H1 (cell line): Measurements from ENCODE around the gene ACHE. TPM values are rescaled to one million over a fixed set of nuclear protein-coding genes. Genes with fewer than 3 reads are reported as not detected.
"Not testable (repeated sequence)": the region's sequence is repeated elsewhere in the genome, so short reads cannot be mapped to it uniquely, and the experiment has no call there.

Experiments
- CTCF ChIA-PET: fragments of 300-600 bp; sonication (Branson Sonifier 250); formaldehyde crosslinking; loops from one replicate; lab custom pipeline; 2021; ENCODE audit not compliant: partially characterized antibody; lab: Charles Lee
- POLR2A ChIA-PET: fragments of 300-600 bp; sonication (Branson Sonifier 250); formaldehyde crosslinking; loops from one replicate; lab custom pipeline; 2021; ENCODE audit warnings: inconsistent platforms; ENCODE audit not compliant: partially characterized antibody; lab: Charles Lee
- DNase-seq, 2 experiments: peaks; one replicate each; pipeline versions ENCODE4 v3.0.0 to v3.0.0-alpha.2; 2010 to 2022; ENCODE audit warnings: low spot score in 2 of 2, low read depth in 1 of 2, mixed read lengths in 1 of 2
- FAIRE-seq: peaks from 2 replicates; lab custom pipeline; 2011; peaks lifted over from hg19 to GRCh38; lab: Jason Lieb, UNC
- H2AFZ ChIP-seq: 2 replicates; pipeline ENCODE4 v1.8.1; 2012; ENCODE audit warnings: low read length, inconsistent platforms
- H2AK5ac ChIP-seq: 2 replicates; pipeline ENCODE4 v1.6.1; 2013; ENCODE audit warnings: low read depth, low read length
- H2BK120ac ChIP-seq: replicated peaks from 2 replicates; pipeline ENCODE3; 2013; ENCODE audit warnings: low read depth, low read length, inconsistent platforms
- H2BK12ac ChIP-seq: 2 replicates; pipeline ENCODE4 v1.6.1; 2013; ENCODE audit warnings: low read depth, low read length
- H2BK15ac ChIP-seq: 2 replicates; pipeline ENCODE4 v1.6.1; 2013; ENCODE audit warnings: low read length
- H2BK20ac ChIP-seq: 2 replicates; pipeline ENCODE4 v1.6.1; 2013; ENCODE audit warnings: low read length
- H2BK5ac ChIP-seq: 2 replicates; pipeline ENCODE4 v1.6.1; 2013; ENCODE audit warnings: low read depth, low read length
- H3K14ac ChIP-seq: 2 replicates; pipeline ENCODE4 v1.6.1; 2013; ENCODE audit warnings: inconsistent platforms; ENCODE audit not compliant: insufficient read length
- H3K18ac ChIP-seq: 2 replicates; pipeline ENCODE4 v1.6.1; 2013; ENCODE audit warnings: low read length; ENCODE audit errors: extremely low read depth
- H3K23ac ChIP-seq: 2 replicates; pipeline ENCODE4 v1.6.1; 2013; ENCODE audit warnings: inconsistent platforms; ENCODE audit not compliant: insufficient read length
- H3K23me2 ChIP-seq: 2 replicates; pipeline ENCODE4 v1.6.1; 2013; ENCODE audit warnings: low read depth, low read length
- H3K27ac ChIP-seq: 2 replicates; pipeline ENCODE4 v1.6.1; 2011; ENCODE audit warnings: low read depth, low read length, inconsistent platforms
- H3K27me3 ChIP-seq, 4 experiments: replicated peaks in 1 of 4; 1 replicate in 1 of 4; 2 replicates in 3 of 4; pipeline versions ENCODE4 v1.6.1 to v1.8.1; 2011 to 2013; ENCODE audit warnings: low read length in 3 of 4, mild to moderate bottlenecking in 3 of 4, inconsistent platforms in 2 of 4, mixed read lengths in 2 of 4, moderate library complexity in 1 of 4; ENCODE audit not compliant: control insufficient read depth in 3 of 4, insufficient read depth in 3 of 4; ENCODE audit errors: extremely low read depth in 1 of 4
- H3K36me3 ChIP-seq, 4 experiments: 2 replicates each; pipeline versions ENCODE4 v1.6.1 to v1.8.1; 2011 to 2013; ENCODE audit warnings: mild to moderate bottlenecking in 4 of 4, low read length in 3 of 4, moderate library complexity in 2 of 4, control low read depth in 1 of 4, inconsistent platforms in 1 of 4; ENCODE audit not compliant: insufficient read depth in 4 of 4, control insufficient read depth in 2 of 4
- H3K4ac ChIP-seq: replicated peaks from 2 replicates; pipeline ENCODE3; 2013; ENCODE audit warnings: low read length, low read depth, mixed read lengths, inconsistent platforms; ENCODE audit not compliant: insufficient read length
- H3K4me1 ChIP-seq, 4 experiments: replicated peaks in 1 of 4; 1 replicate in 1 of 4; 2 replicates in 3 of 4; pipeline versions ENCODE4 v1.6.1 to v1.8.1; 2011 to 2013; ENCODE audit warnings: low read length in 3 of 4, inconsistent platforms in 2 of 4, mixed read lengths in 1 of 4; ENCODE audit not compliant: insufficient read depth in 4 of 4, control insufficient read depth in 3 of 4
- H3K4me2 ChIP-seq, 2 experiments: 2 replicates each; pipeline versions ENCODE4 v1.6.1 to v1.8.1; 2011 to 2013; ENCODE audit warnings: low read depth in 2 of 2, low read length in 2 of 2, control low read depth in 1 of 2, inconsistent platforms in 1 of 2, mild to moderate bottlenecking in 1 of 2; ENCODE audit not compliant: insufficient read depth in 1 of 2
- H3K4me3 ChIP-seq, 4 experiments: fragments of 200-600, 300-600 bp in 1 of 4; sonication (generic), shearing (Covaris generic), sonication (Bioruptor Twin) in 1 of 4; 2 replicates each; pipeline versions ENCODE4 v1.5.1 to v1.8.1; 2011 to 2016; ENCODE audit warnings: low read length in 4 of 4, low read depth in 3 of 4, control low read depth in 2 of 4, inconsistent platforms in 2 of 4, mild to moderate bottlenecking in 2 of 4, mixed read lengths in 1 of 4, moderate library complexity in 1 of 4; ENCODE audit not compliant: insufficient read depth in 2 of 4; ENCODE audit errors: extremely low read depth in 1 of 4
- H3K56ac ChIP-seq: replicated peaks from 2 replicates; pipeline ENCODE3; 2013; ENCODE audit warnings: low read depth, mild to moderate bottlenecking, mixed read lengths, low read length, inconsistent platforms; ENCODE audit not compliant: insufficient read length
- H3K79me1 ChIP-seq: 2 replicates; pipeline ENCODE4 v1.6.1; 2013; ENCODE audit warnings: low read depth, low read length, control low read depth
- H3K79me2 ChIP-seq, 2 experiments: 2 replicates each; pipeline versions ENCODE4 v1.6.1 to v1.8.1; 2012 to 2013; ENCODE audit warnings: low read length in 2 of 2, mild to moderate bottlenecking in 2 of 2, inconsistent platforms in 1 of 2; ENCODE audit not compliant: insufficient read depth in 2 of 2, control insufficient read depth in 1 of 2
- H3K9ac ChIP-seq, 4 experiments: replicated peaks in 1 of 4; 1 replicate in 1 of 4; 2 replicates in 3 of 4; pipeline versions ENCODE4 v1.6.1 to v1.8.1; 2011 to 2013; ENCODE audit warnings: low read depth in 3 of 4, low read length in 3 of 4, control low read depth in 2 of 4, mild to moderate bottlenecking in 2 of 4, moderate library complexity in 2 of 4, inconsistent platforms in 1 of 4; ENCODE audit errors: extremely low read depth in 1 of 4
- H3K9me3 ChIP-seq, 2 experiments: 2 replicates each; pipeline versions ENCODE4 v1.6.1 to v1.8.1; 2012 to 2013; ENCODE audit warnings: mild to moderate bottlenecking in 2 of 2, moderate library complexity in 2 of 2, control low read depth in 1 of 2, inconsistent platforms in 1 of 2, low read depth in 1 of 2, low read length in 1 of 2, mixed read lengths in 1 of 2; ENCODE audit not compliant: insufficient read depth in 2 of 2
- H4K20me1 ChIP-seq, 2 experiments: replicated peaks in 1 of 2; 2 replicates each; pipeline versions ENCODE3 to v1.8.1; 2011 to 2013; ENCODE audit warnings: inconsistent platforms in 2 of 2, low read length in 2 of 2, mild to moderate bottlenecking in 1 of 2; ENCODE audit not compliant: insufficient read depth in 2 of 2, control insufficient read depth in 1 of 2
- H4K5ac ChIP-seq: 2 replicates; pipeline ENCODE4 v1.6.1; 2013; ENCODE audit warnings: low read length, low read depth, mixed read lengths, inconsistent platforms; ENCODE audit not compliant: insufficient read length
- H4K8ac ChIP-seq: 2 replicates; pipeline ENCODE4 v1.8.0; 2013; ENCODE audit warnings: mild to moderate bottlenecking, moderate library complexity, low read length, inconsistent platforms; ENCODE audit not compliant: insufficient read depth; ENCODE audit errors: extremely low read depth
- H4K91ac ChIP-seq: replicated peaks from 2 replicates; pipeline ENCODE3; 2013; ENCODE audit warnings: low read length, mixed read lengths, inconsistent platforms; ENCODE audit not compliant: insufficient read length
- WGBS, 2 experiments: shearing (Covaris generic) in 1 of 2; methylation state at CpG; one replicate each; pipeline versions ENCODE4 v1.1.6 to v1.1.7; 2013 to 2015; ENCODE audit warnings: low lambda C conversion rate in 2 of 2, mixed read lengths in 2 of 2, inconsistent platforms in 1 of 2, low coverage in 1 of 2, missing lambda C conversion rate in 1 of 2; ENCODE audit not compliant: insufficient replicate concordance in 2 of 2, insufficient coverage in 1 of 2, insufficient read length in 1 of 2; ENCODE audit errors: extremely low coverage in 1 of 2, missing lambda C conversion rate in 1 of 2; 5-methylcytosine and 5-hydroxymethylcytosine counted together
- polyA plus RNA-seq, 7 experiments: library from polyadenylated mRNA; depleted of rRNA in 3 of 7; stranded (reverse) in 5 of 7; unstranded in 2 of 7; fragments of >200 nt in 5 of 7; fragments of 200-250 nt in 2 of 7; gene quantifications; 1 replicate in 5 of 7; 2 replicates in 1 of 7; 4 replicates in 1 of 7; pipeline versions ENCODE4 v1.2.1 to v1.2.3, GENCODE V29; 2011 to 2013; ENCODE audit warnings: missing spikeins in 2 of 7, mixed read lengths in 2 of 7
- total RNA-seq: library from RNA; stranded (reverse); fragmentation: NEBNext Ultra II Directional; extraction: Animal tissue kit (Norgen Biotek cat#: 25700); gene quantifications from 2 replicates; pipeline ENCODE4 v1.2.1, GENCODE V29; 2021

The ACHE gene
- total and polyA plus RNA-seq, 2 of the 8 experiments (the other 6 are each of a cell fraction or from before 2014, with no cell fraction given) = 1.4 to 4.3 TPM

DNA sequence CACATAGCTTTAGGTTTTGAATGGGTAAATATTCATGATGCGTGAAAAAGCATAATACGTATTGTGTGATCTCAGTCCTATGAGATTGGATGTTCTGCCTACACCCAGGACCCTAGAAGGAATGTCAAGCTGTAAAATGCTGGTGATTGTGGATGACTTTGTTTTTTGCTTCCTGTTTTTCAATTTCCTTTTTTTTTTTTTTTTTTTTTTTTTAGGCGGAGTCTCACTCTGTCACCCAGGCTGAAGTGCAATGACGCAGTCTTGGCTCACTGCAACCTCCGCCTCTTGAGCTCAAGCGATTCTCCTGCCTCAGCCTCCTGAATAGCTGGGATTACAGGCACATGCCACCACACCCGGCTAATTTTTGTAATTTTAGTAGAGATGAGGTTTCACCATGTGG lies 14.8 kb upstream of the ACHE start:
- H3K27ac ChIP-seq, H3K4me1 ChIP-seq, FAIRE-seq, H2BK20ac ChIP-seq, H3K4ac ChIP-seq, H2BK12ac ChIP-seq, H3K4me2 ChIP-seq, H3K23me2 ChIP-seq, H3K79me1 ChIP-seq, H3K9me3 ChIP-seq, H3K9ac ChIP-seq, H3K18ac ChIP-seq, H4K91ac ChIP-seq, H3K14ac ChIP-seq, H2BK5ac ChIP-seq, H4K5ac ChIP-seq, H4K8ac ChIP-seq, H2BK120ac ChIP-seq, H3K56ac ChIP-seq, H3K79me2 ChIP-seq, H4K20me1 ChIP-seq, H2BK15ac ChIP-seq, H2AFZ ChIP-seq, H3K23ac ChIP-seq, H3K4me3 ChIP-seq, H2AK5ac ChIP-seq, H3K36me3 ChIP-seq, POLR2A ChIA-PET, H3K27me3 ChIP-seq, DNase-seq: not testable (repeated sequence)
- 91% methylated on average over 6 of the region's 7 CpGs; no CpG with 5 or more reads in 1 of the 2 experiments for WGBS, 2 experiments
- CTCF ChIA-PET = interaction anchor here (1.3 to 1.4 kb wide), 3 partner anchors 10 to 166 kb away, joined by 5 read pairs; no protein-coding TSS in a partner anchor
